ENCODE measurements around the gene SH3GL2.
"Not testable (repeated sequence)": the region's sequence is repeated elsewhere in the genome, so short reads cannot be mapped to it uniquely, and the experiment has no call there.

SH3GL2 gene

GRCh38 chr9:17751486-17751885, 172.6 kb downstream of the SH3GL2 start:
- H3K4me3 ChIP-seq (ENCODE audit: low read depth, low read length) = no peak overlapping the region
- no peak for DNase-seq (ENCODE audit: low read depth)
- TF ChIP-seq, protein P1, sequence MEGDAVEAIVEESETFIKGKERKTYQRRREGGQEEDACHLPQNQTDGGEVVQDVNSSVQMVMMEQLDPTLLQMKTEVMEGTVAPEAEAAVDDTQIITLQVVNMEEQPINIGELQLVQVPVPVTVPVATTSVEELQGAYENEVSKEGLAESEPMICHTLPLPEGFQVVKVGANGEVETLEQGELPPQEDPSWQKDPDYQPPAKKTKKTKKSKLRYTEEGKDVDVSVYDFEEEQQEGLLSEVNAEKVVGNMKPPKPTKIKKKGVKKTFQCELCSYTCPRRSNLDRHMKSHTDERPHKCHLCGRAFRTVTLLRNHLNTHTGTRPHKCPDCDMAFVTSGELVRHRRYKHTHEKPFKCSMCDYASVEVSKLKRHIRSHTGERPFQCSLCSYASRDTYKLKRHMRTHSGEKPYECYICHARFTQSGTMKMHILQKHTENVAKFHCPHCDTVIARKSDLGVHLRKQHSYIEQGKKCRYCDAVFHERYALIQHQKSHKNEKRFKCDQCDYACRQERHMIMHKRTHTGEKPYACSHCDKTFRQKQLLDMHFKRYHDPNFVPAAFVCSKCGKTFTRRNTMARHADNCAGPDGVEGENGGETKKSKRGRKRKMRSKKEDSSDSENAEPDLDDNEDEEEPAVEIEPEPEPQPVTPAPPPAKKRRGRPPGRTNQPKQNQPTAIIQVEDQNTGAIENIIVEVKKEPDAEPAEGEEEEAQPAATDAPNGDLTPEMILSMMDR (IDR thresholded peaks at IDR 0.05; ENCODE audit: low read depth, low read length, missing control alignments) = no peak

DNA sequence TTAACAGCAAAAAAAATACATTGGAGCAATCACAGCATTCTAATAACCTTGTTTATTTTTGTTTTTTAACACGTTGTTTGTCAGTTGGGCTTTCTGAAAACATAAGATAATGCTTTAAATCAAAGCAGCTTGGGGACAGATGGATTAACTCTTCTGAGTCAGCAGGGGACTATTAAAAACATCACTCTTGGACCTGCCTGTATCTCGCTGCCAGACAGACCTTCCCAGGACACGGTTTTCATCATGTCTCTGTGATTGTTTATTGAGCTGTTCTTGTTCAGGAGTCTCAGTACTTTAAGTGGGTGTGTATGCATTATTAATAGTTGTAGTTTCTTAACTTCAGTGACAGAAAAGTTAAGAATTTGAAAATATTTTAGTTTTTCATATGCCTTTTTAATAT, 173.2 kb downstream of the SH3GL2 start:
- H3K4me3 ChIP-seq (ENCODE audit: low read depth, low read length) = no peak overlapping the region
- DNase-seq (ENCODE audit: low read depth) = no peak
- TF ChIP-seq, protein P1 (IDR thresholded peaks at IDR 0.05; ENCODE audit: low read depth, low read length, missing control alignments) = no peak

DNA sequence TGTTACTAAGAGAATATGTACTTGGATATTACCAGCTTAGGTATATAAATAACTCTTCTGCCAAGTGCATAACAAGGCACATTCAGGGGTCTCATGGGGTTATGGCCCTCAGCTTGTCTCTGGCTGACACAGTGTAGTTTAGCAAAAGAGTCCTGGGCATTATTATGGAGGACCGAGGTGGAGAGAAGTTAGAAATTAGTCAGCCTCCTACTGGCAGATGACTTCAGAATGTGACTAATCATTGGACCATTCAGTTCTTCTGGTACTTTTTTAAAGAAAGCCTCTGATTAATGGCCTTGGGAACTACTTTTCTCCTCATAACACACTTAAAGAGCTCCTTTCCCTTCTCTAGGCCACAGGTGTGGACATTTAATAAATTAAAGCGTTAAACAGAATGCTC, 178.9 kb downstream of the SH3GL2 start:
- no peak for DNase-seq (ENCODE audit: low read depth)
- TF ChIP-seq, protein P1 (IDR thresholded peaks at IDR 0.05; ENCODE audit: low read depth, low read length, missing control alignments) = no peak
- H3K4me3 ChIP-seq (ENCODE audit: low read depth, low read length) = no peak overlapping the region

DNA sequence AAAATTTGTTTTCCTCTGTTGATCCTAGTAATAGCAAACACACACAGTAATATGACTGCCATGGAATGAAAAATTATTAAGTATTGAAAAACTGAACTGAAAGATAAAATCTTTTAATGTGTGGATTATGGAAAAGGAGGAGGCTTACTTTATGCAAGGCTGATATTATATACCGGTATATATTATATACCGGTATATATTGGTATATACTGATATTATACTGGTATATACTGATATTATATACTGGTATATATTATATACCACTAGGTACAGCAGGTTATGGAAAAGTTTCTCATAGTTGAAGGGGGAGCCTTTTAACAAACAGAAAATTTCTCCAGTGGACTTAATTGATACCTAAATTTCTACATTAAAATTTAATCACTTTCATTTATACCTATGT, 181.4 kb downstream of the SH3GL2 start:
- TF ChIP-seq, protein P1 (IDR thresholded peaks at IDR 0.05; ENCODE audit: low read depth, low read length, missing control alignments) = no peak

DNA sequence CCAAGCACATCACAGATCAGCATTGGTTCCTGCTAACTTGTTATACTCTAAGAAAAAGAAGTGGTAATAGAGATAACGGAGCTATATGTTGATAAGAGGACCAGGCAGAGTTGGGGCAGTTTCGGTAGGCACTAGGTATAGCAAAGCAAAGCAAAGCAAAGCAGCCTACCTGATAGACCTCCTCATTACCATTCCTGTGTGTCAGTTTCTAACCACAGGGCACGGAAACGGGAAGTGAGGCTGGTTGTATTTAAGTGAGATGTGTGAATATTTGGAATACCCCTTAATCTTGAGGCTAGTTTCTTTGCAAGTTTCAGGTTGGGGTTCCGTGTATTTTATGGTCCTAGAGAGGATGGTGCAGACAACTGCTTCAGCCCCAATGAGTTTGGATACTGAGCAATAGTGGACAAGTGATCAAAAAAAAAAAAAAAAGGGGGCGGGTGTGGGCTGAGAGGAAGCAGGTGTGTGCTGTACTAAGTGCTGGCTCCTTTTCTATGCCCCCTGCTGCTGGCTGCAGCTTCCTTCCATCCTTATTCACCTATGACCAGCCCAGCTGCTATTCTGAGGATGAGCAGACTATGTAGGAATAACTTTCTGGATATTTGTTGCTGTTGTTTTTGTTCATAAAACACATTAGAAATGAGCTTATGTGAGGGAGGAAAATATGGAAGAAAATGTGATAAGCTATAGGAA, 183.3 kb downstream of the SH3GL2 start:
- DNase-seq (ENCODE audit: low read depth) = no peak
- no peak overlapping the region for H3K4me3 ChIP-seq (ENCODE audit: low read depth, low read length)
- TF ChIP-seq, protein P1 (IDR thresholded peaks at IDR 0.05; ENCODE audit: low read depth, low read length, missing control alignments) = no peak

More for the DNA sequence above, 181.4 kb downstream of the SH3GL2 start:
- H3K4me3 ChIP-seq (ENCODE audit: low read depth, low read length) = no peak overlapping the region
- no peak for DNase-seq (ENCODE audit: low read depth)

GRCh38 chr9:17764306-17764705, 185.4 kb downstream of the SH3GL2 start:
- no peak overlapping the region for H3K4me3 ChIP-seq (ENCODE audit: low read depth, low read length)
- TF ChIP-seq, protein P1 (IDR thresholded peaks at IDR 0.05; ENCODE audit: low read depth, low read length, missing control alignments) = no peak
- no peak for DNase-seq (ENCODE audit: low read depth)

GRCh38 chr9:17765131-17765530, 186.3 kb downstream of the SH3GL2 start:
- H3K4me3 ChIP-seq (ENCODE audit: low read depth, low read length); DNase-seq (ENCODE audit: low read depth): not testable (repeated sequence)
